ENCODE results near the gene APOD. TPM values are rescaled to one million over a fixed set of nuclear protein-coding genes. Genes with fewer than 3 reads are reported as not detected.
"Not testable (repeated sequence)": the region's sequence is repeated elsewhere in the genome, so short reads cannot be mapped to it uniquely, and the experiment has no call there.

Gene APOD
- total RNA-seq, 1 experiment from 2014 or later, result 104 TPM

DNA sequence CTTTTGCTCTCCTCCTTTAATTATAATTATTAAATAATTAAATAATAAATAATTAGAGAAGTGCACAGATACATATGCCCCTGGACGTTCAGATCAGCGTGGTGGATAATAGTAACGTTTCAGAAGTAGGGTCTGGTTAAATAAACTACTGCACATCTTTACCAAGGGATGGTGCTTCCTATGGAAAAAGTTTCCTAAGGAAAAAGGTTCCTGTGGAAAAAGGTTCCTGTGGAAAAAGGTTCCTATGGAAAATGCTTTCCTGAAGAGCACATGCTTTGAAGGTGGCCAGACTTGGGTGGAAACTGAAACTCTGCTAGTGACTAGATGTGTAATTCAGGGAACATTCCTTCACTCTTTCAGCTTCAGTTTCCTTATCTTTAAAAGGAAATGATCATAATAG, 37.4 kb upstream of the APOD start:
- DNase-seq (ENCODE audit: low read depth, low spot score); in situ Hi-C loops (cut with HindIII; ENCODE audit: low pct_unique_long_range_greater_than_20kb, low sequenced_read_pairs): not testable (repeated sequence)

DNA sequence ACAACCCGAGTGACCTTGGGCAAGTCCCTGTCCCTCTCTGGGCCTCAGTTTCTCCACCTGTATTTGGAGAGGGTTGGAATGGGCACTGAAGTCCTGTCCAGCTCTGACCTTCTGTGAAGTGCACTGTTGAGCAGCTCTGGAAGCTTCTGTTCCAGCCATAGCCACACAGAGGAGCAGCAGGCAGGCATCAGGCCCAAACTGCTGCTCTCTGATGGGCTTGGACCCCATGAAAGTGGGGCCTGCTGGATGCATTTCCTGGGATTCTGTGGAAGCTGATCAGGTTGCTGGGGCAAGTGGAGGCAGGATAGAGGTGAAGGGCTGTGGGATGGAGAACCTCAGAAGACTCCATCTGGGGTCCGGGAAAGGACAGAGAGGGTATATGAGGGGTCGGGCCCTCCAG, 36.7 kb upstream of the APOD start:
- DNase-seq (ENCODE audit: low read depth, low spot score); in situ Hi-C loops (cut with HindIII; ENCODE audit: low pct_unique_long_range_greater_than_20kb, low sequenced_read_pairs): not testable (repeated sequence)

- DNase-seq (ENCODE audit: low read depth, low spot score); in situ Hi-C loops (cut with HindIII; ENCODE audit: low pct_unique_long_range_greater_than_20kb, low sequenced_read_pairs): not testable (repeated sequence)
Measured at GRCh38 chr3:195619591-195620369, 36.0 kb upstream of the APOD start.

GRCh38 chr3:195617784-195618659, 34.3 kb upstream of the APOD start:
- DNase-seq (ENCODE audit: low read depth, low spot score); in situ Hi-C loops (cut with HindIII; ENCODE audit: low pct_unique_long_range_greater_than_20kb, low sequenced_read_pairs): not testable (repeated sequence)

- DNase-seq (ENCODE audit: low read depth, low spot score); in situ Hi-C loops (cut with HindIII; ENCODE audit: low pct_unique_long_range_greater_than_20kb, low sequenced_read_pairs): not testable (repeated sequence)
Measured at GRCh38 chr3:195617134-195617533, 33.4 kb upstream of the APOD start.

- no peak for DNase-seq (ENCODE audit: low read depth, low spot score)
- in situ Hi-C loops (cut with HindIII; ENCODE audit: low pct_unique_long_range_greater_than_20kb, low sequenced_read_pairs), result no loop called here
Measured at GRCh38 chr3:195616681-195617080, 32.9 kb upstream of the APOD start.

DNA sequence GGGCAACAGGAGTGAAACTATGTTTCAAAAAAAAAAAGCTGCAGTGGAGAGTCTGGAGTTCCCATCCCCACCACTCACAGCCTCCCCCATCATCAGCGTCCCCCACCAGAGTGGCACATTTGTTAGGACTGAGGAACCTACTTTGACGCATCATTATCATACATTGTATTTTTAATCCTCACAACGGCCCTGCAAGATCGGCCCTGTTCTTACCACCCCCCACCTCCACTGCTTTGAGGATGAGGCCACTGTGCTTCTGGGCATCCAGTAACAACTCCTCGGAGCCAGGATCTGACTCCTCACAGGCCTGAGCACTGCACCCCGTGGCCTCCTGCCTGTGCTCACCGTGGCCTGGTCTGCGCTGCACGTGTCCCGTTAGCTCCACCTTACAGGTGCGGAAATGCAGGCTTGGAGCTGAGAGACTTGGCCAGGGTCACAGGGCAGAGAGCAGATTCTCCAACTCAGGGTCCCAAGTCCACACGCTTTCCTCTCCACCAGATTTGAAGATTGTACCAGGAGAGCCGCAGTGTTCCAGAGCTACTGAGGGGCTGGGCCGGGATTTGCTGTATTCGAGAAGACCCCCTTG, 32.3 kb upstream of the APOD start:
- DNase-seq (ENCODE audit: low read depth, low spot score); in situ Hi-C loops (cut with HindIII; ENCODE audit: low pct_unique_long_range_greater_than_20kb, low sequenced_read_pairs): not testable (repeated sequence)

DNA sequence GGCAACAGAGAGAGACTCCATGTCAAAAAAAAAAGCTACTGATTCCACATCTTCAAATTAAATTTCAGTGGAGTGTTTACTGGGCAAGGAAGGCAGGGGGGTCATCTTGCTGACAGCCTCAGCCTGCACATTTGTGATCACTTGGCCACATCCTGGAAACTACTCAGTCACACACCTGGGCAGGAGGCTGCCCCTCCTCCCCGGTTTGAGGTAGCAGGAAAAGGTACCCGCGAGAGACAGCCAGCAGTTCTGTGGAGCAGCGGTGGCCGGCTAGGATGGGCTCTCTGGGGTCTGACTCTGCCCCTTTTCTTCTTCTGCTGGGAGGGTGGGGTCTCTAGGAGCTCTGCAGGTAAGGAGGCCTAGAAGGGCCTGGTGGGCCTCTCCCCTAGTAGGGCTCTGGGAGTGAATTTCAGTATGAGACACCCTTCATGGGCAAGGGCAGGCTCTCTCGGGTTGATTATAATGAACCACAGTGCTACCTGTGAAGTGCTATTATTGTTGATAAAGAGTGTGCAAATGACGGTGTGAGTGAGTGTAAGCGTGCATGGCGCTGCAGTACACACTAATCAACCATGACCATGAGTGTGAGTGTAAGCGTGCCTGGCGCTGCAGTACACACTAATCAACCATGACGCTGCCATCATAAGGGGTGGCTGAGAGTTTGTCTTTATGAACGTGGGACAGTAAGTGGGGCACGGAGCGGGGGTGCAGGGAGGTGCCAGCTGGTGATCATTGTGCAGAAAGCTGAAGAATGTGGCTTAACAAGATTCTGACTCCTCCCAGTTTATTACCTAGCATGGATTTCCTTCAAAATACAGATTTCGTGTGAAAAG, 31.1 kb upstream of the APOD start:
- in situ Hi-C loops (cut with HindIII; ENCODE audit: low pct_unique_long_range_greater_than_20kb, low sequenced_read_pairs); DNase-seq (ENCODE audit: low read depth, low spot score): not testable (repeated sequence)

DNA sequence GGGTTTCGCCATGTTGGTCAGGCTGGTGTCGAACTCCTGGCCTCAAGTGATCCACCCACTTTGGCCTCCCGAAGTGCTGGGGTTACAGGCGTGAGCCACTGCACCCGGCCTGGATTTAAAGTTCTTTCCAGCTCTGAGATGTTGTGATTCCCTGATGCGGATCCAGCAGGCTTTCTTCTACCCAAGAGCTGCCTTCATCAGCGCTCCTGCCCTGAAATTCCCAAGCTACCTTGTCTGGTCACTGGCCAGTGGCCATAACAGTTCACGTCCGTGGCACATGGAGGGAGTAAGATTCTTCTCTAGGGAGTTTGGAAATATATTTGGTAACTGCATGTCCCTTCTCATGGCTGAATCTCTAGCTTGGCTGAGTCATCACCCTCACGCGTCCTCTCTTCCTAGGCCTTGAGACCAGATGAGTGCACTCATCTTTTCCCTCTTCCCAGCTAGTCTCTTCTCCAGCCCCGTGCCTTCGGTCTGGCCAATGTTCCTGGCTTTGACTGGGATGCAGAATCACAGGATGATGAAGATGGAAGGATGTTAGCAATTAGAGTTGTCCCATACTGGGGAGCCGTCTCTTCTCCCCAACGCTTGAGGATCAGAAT, 29.8 kb upstream of the APOD start:
- in situ Hi-C loops (cut with HindIII; ENCODE audit: low pct_unique_long_range_greater_than_20kb, low sequenced_read_pairs), result no loop called here
- no peak for DNase-seq (ENCODE audit: low read depth, low spot score)

- no peak for DNase-seq (ENCODE audit: low read depth, low spot score)
Measured at GRCh38 chr3:195612075-195612800, 28.5 kb upstream of the APOD start.

GRCh38 chr3:195609229-195609628, 25.5 kb upstream of the APOD start:
- in situ Hi-C loops (cut with HindIII; ENCODE audit: low pct_unique_long_range_greater_than_20kb, low sequenced_read_pairs), result no loop called here
- DNase-seq (ENCODE audit: low read depth, low spot score), result no peak

More at GRCh38 chr3:195612075-195612800, 28.5 kb upstream of the APOD start:
- in situ Hi-C loops (cut with HindIII; ENCODE audit: low pct_unique_long_range_greater_than_20kb, low sequenced_read_pairs), result no loop called here

- in situ Hi-C loops (cut with HindIII; ENCODE audit: low pct_unique_long_range_greater_than_20kb, low sequenced_read_pairs); DNase-seq (ENCODE audit: low read depth, low spot score): not testable (repeated sequence)
Measured at GRCh38 chr3:195601785-195602184, 18.0 kb upstream of the APOD start.

DNA sequence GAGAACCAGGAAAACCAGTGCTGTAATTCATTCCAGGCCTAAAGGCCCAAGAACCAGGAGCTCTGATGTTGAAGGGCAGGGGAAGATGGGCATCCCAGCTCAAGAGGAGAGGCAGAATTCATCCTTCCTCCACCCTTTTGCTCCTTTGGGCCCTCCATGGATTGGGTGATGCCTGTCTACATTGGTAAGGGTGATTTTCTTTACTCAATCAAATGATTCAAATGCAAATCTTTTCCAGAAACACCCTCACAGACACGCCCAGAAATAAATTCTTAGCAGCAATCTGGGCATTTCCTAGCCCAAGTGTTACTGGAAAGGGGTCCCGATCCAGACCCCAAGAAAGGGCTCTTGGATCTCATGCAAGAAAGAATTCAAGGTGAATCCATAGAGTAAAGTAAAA, 17.6 kb upstream of the APOD start:
- no peak for DNase-seq (ENCODE audit: low read depth, low spot score)
- in situ Hi-C loops (cut with HindIII; ENCODE audit: low pct_unique_long_range_greater_than_20kb, low sequenced_read_pairs), result no loop called here

DNA sequence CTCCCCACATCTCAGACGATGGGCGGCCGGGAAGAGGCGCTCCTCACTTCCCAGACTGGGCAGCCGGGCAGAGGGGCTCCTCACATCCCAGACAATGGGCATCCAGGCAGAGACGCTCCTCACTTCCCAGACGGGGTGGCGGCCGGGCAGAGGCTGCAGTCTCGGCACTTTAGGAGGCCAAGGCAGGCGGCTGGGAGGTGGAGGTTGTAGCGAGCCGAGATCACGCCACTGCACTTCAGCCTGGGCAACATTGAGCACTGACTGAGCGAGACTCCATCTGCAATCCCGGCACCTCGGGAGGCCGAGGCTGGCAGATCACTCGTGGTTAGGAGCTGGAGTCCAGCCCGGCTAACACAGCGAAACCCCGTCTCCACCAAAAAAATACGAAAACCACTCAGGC, 16.2 kb upstream of the APOD start:
- in situ Hi-C loops (cut with HindIII; ENCODE audit: low pct_unique_long_range_greater_than_20kb, low sequenced_read_pairs); DNase-seq (ENCODE audit: low read depth, low spot score): not testable (repeated sequence)

GRCh38 chr3:195599516-195599915, 15.8 kb upstream of the APOD start:
- in situ Hi-C loops (cut with HindIII; ENCODE audit: low pct_unique_long_range_greater_than_20kb, low sequenced_read_pairs); DNase-seq (ENCODE audit: low read depth, low spot score): not testable (repeated sequence)

- in situ Hi-C loops (cut with HindIII; ENCODE audit: low pct_unique_long_range_greater_than_20kb, low sequenced_read_pairs), result no loop called here
- DNase-seq (ENCODE audit: low read depth, low spot score), result no peak
Measured at GRCh38 chr3:195597848-195598247, 14.1 kb upstream of the APOD start.
